ENCODE results near the gene FBXO11. TPM values are rescaled to one million over a fixed set of nuclear protein-coding genes. Genes with fewer than 3 reads are reported as not detected.

The FBXO11 gene
- total RNA-seq, 1 experiment from 2014 or later: 58.9 TPM

- in situ Hi-C loops (cut with HindIII; ENCODE audit: low pct_unique_long_range_greater_than_20kb, low sequenced_read_pairs) (no loop called here), intact Hi-C loops (cut with micrococcal nuclease; ENCODE audit: unreplicated experiment) (no loop called here)
- ChIA-PET CTCF (no interaction called here), POLR2A (no interaction called here)
- H3K4me1 ChIP-seq (ENCODE audit: control insufficient read depth, insufficient read depth, low read length): no peaks in the 10 kb centered on the region
- H3K36me3 ChIP-seq (ENCODE audit: control insufficient read depth, insufficient read depth, low read length): no peaks in the 10 kb centered on the region
- H3K4me3 ChIP-seq (ENCODE audit: low read depth in 2 of 2, low read length in 2 of 2): no peak overlapping the region
- H3K27me3 ChIP-seq (ENCODE audit: control insufficient read depth, insufficient read depth, low read length): peaks cover 2% of the 10 kb centered on the region; the same call in 1 of the 2 replicates
- ATAC-seq (no peak), DNase-seq (ENCODE audit: low read depth, low spot score) (no peak)
- H3K27ac ChIP-seq (ENCODE audit: low read length): no peak overlapping the region
- no peaks in the 10 kb centered on the region for H3K9me3 ChIP-seq (ENCODE audit: control insufficient read depth, insufficient read depth, low read depth, low read length)
- no TSS peak for BruUV-seq (replicated peaks)
- TF ChIP-seq, protein P1, sequence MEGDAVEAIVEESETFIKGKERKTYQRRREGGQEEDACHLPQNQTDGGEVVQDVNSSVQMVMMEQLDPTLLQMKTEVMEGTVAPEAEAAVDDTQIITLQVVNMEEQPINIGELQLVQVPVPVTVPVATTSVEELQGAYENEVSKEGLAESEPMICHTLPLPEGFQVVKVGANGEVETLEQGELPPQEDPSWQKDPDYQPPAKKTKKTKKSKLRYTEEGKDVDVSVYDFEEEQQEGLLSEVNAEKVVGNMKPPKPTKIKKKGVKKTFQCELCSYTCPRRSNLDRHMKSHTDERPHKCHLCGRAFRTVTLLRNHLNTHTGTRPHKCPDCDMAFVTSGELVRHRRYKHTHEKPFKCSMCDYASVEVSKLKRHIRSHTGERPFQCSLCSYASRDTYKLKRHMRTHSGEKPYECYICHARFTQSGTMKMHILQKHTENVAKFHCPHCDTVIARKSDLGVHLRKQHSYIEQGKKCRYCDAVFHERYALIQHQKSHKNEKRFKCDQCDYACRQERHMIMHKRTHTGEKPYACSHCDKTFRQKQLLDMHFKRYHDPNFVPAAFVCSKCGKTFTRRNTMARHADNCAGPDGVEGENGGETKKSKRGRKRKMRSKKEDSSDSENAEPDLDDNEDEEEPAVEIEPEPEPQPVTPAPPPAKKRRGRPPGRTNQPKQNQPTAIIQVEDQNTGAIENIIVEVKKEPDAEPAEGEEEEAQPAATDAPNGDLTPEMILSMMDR (IDR thresholded peaks at IDR 0.05): no peak
- TF ChIP-seq TCF7L2 (IDR thresholded peaks at IDR 0.05; ENCODE audit: low read depth, low read length): no peak
- no peak for TF ChIP-seq POLR2AphosphoS5 (IDR thresholded peaks at IDR 0.05; ENCODE audit: low read depth, low read length)
- no peak for TF ChIP-seq SIN3A (IDR thresholded peaks at IDR 0.05; ENCODE audit: borderline replicate concordance, insufficient read depth, low read depth, low read length)
- TF ChIP-seq, protein P2, sequence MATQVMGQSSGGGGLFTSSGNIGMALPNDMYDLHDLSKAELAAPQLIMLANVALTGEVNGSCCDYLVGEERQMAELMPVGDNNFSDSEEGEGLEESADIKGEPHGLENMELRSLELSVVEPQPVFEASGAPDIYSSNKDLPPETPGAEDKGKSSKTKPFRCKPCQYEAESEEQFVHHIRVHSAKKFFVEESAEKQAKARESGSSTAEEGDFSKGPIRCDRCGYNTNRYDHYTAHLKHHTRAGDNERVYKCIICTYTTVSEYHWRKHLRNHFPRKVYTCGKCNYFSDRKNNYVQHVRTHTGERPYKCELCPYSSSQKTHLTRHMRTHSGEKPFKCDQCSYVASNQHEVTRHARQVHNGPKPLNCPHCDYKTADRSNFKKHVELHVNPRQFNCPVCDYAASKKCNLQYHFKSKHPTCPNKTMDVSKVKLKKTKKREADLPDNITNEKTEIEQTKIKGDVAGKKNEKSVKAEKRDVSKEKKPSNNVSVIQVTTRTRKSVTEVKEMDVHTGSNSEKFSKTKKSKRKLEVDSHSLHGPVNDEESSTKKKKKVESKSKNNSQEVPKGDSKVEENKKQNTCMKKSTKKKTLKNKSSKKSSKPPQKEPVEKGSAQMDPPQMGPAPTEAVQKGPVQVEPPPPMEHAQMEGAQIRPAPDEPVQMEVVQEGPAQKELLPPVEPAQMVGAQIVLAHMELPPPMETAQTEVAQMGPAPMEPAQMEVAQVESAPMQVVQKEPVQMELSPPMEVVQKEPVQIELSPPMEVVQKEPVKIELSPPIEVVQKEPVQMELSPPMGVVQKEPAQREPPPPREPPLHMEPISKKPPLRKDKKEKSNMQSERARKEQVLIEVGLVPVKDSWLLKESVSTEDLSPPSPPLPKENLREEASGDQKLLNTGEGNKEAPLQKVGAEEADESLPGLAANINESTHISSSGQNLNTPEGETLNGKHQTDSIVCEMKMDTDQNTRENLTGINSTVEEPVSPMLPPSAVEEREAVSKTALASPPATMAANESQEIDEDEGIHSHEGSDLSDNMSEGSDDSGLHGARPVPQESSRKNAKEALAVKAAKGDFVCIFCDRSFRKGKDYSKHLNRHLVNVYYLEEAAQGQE (IDR thresholded peaks at IDR 0.05; ENCODE audit: insufficient read depth in 1 of 2, low read depth in 2 of 2, low read length in 1 of 2): no peak
Measured at GRCh38 chr2:47946593-47946992, 40.3 kb upstream of the FBXO11 start.

DNA sequence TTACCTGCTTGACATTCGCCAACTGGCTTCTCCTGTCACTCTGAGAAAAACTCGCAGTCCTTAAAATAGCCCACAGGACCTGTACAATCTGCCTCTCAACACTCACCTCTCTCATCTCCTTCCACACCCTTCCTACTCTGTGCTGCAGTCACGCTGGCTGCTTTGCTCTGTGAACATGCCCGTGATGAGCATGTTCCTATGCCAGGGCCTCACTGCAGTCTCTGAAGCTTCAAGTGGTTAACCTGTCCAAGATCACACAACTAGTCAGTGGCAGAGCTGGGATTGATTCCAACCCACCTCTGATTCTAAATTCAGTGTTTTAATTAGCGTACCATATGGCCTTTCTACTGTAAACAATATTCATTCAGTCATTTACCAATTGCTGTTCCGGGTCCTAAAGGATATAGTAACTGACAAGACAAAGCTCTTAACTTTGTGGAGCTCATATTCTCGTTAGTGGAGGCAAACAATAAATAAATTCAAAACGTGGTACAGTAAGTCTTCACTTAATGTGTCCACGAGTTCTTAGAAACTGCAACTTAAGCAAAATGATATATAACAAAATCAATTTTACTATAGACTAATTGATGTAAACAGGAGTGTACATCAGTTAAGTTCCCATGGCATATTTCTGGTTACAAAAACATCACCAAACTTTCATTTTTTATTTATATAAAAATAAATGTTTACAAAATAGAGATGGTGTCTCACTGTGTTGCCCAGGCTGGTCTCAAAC, 38.9 kb upstream of the FBXO11 start:
- no peak for DNase-seq (ENCODE audit: low read depth, low spot score)
- Histone ChIP-seq H3K4me3 (ENCODE audit: low read depth in 2 of 2, low read length in 2 of 2) (no peak overlapping the region), H3K9me3 (ENCODE audit: control insufficient read depth, insufficient read depth, low read depth, low read length) (no peaks in the 10 kb centered on the region), H3K27me3 (ENCODE audit: control insufficient read depth, insufficient read depth, low read length) (peaks cover 3% of the 10 kb centered on the region; the same call in 1 of the 2 replicates), H3K4me1 (ENCODE audit: control insufficient read depth, insufficient read depth, low read length) (no peaks in the 10 kb centered on the region), H3K27ac (ENCODE audit: low read length) (no peak overlapping the region), H3K36me3 (ENCODE audit: control insufficient read depth, insufficient read depth, low read length) (no peaks in the 10 kb centered on the region)
- ChIA-PET CTCF (interaction anchor here (0.6 kb wide), 1 partner anchor 82 kb away, joined by 5 read pairs; no protein-coding TSS in a partner anchor), POLR2A (no interaction called here)
- intact Hi-C loops (cut with micrococcal nuclease; ENCODE audit: unreplicated experiment) (no loop called here), in situ Hi-C loops (cut with HindIII; ENCODE audit: low pct_unique_long_range_greater_than_20kb, low sequenced_read_pairs) (no loop called here)
- TF ChIP-seq SIN3A (IDR thresholded peaks at IDR 0.05; ENCODE audit: borderline replicate concordance, insufficient read depth, low read depth, low read length) (no peak), POLR2AphosphoS5 (IDR thresholded peaks at IDR 0.05; ENCODE audit: low read depth, low read length) (no peak), TCF7L2 (IDR thresholded peaks at IDR 0.05; ENCODE audit: low read depth, low read length) (no peak)
- TF ChIP-seq, protein P1 (IDR thresholded peaks at IDR 0.05): no peak
- TF ChIP-seq, protein P2 (IDR thresholded peaks at IDR 0.05; ENCODE audit: insufficient read depth in 1 of 2, low read depth in 2 of 2, low read length in 1 of 2): no peak
- BruUV-seq (replicated peaks): no TSS peak
- no peak for ATAC-seq
